Measurements from ENCODE around the gene IFT57.

GRCh38 chr3:108125153-108125543 lies 97.1 kb downstream of the IFT57 start:
- TF ChIP-seq EZH2 (IDR thresholded peaks at IDR 0.05) = no peak
- no peak for TF ChIP-seq CTCF (IDR thresholded peaks at IDR 0.05)
